T-helper 2 cell treated with Interferon-gamma antibody and Interleukin-4, amounts not matched to agents 5 μg/mL and 100 μg/mL, for 36 hours (primary cell): ENCODE results near the gene GNG11.

Experiments
- DNase-seq: peaks from one replicate; pipeline ENCODE4 v3.0.0; 2021; ENCODE audit warnings: low spot score
- H3K27ac Mint-ChIP-seq: one replicate; pipeline ENCODE4 v1.8.0; 2021; ENCODE audit warnings: mild to moderate bottlenecking, mixed read lengths
- H3K27me3 Mint-ChIP-seq: one replicate; pipeline ENCODE4 v1.8.0; 2021; ENCODE audit warnings: low read depth, mixed read lengths
- H3K36me3 Mint-ChIP-seq: one replicate; pipeline ENCODE4 v1.8.0; 2021; ENCODE audit warnings: low read depth, mixed read lengths
- H3K4me1 Mint-ChIP-seq: one replicate; pipeline ENCODE4 v1.8.0; 2021; ENCODE audit warnings: low read depth, mixed read lengths
- H3K4me3 Mint-ChIP-seq: one replicate; pipeline ENCODE4 v1.8.0; 2022; ENCODE audit warnings: mild to moderate bottlenecking, moderate library complexity, mixed read lengths
- H3K9me3 Mint-ChIP-seq: one replicate; pipeline ENCODE4 v1.8.0; 2021; ENCODE audit warnings: mixed read lengths

Gene GNG11

GRCh38 chr7:93921186-93921585 is 349 bp upstream of the GNG11 start:
- DNase-seq: no peak
- Mint-ChIP-seq H3K27ac (no peak overlapping the region), H3K4me1 (no peaks in the 10 kb centered on the region), H3K27me3 (peaks cover 42% of the 10 kb centered on the region), H3K9me3 (no peaks in the 10 kb centered on the region), H3K4me3 (peak overlapping the region; percentile 64), H3K36me3 (no peaks in the 10 kb centered on the region)

GRCh38 chr7:93923296-93923695 is 1.8 kb downstream of the GNG11 start:
- DNase-seq: no peak
- peaks cover 37% of the 10 kb centered on the region for H3K27me3 Mint-ChIP-seq
- H3K36me3 Mint-ChIP-seq: no peaks in the 10 kb centered on the region
- H3K4me3 Mint-ChIP-seq: no peak overlapping the region
- no peak overlapping the region for H3K27ac Mint-ChIP-seq
- H3K9me3 Mint-ChIP-seq: no peaks in the 10 kb centered on the region
- no peaks in the 10 kb centered on the region for H3K4me1 Mint-ChIP-seq

- no peak for DNase-seq
- peaks cover 37% of the 10 kb centered on the region for H3K27me3 Mint-ChIP-seq
- no peaks in the 10 kb centered on the region for H3K9me3 Mint-ChIP-seq
- no peaks in the 10 kb centered on the region for H3K4me1 Mint-ChIP-seq
- H3K4me3 Mint-ChIP-seq: no peak overlapping the region
- H3K36me3 Mint-ChIP-seq: no peaks in the 10 kb centered on the region
- no peak overlapping the region for H3K27ac Mint-ChIP-seq
Observed at GRCh38 chr7:93923942-93924341, 2.4 kb downstream of the GNG11 start.

- Mint-ChIP-seq H3K9me3 (no peaks in the 10 kb centered on the region), H3K4me3 (no peak overlapping the region), H3K4me1 (no peaks in the 10 kb centered on the region), H3K27me3 (peaks cover 27% of the 10 kb centered on the region), H3K36me3 (no peaks in the 10 kb centered on the region), H3K27ac (no peak overlapping the region)
- no peak for DNase-seq
Observed at GRCh38 chr7:93926800-93927199, 5.3 kb downstream of the GNG11 start.

GRCh38 chr7:93927585-93927984 is 6.0 kb downstream of the GNG11 start:
- DNase-seq: no peak
- H3K27ac Mint-ChIP-seq: no peak overlapping the region

GRCh38 chr7:93931655-93932054 is 10.1 kb downstream of the GNG11 start:
- DNase-seq: no peak
- Mint-ChIP-seq H3K27me3 (peaks cover 5% of the 10 kb centered on the region), H3K4me3 (no peak overlapping the region), H3K9me3 (no peaks in the 10 kb centered on the region), H3K27ac (no peak overlapping the region), H3K36me3 (no peaks in the 10 kb centered on the region), H3K4me1 (no peaks in the 10 kb centered on the region)

More at GRCh38 chr7:93927585-93927984, 6.0 kb downstream of the GNG11 start:
- Mint-ChIP-seq H3K9me3 (no peaks in the 10 kb centered on the region), H3K27me3 (peaks cover 22% of the 10 kb centered on the region), H3K4me3 (no peak overlapping the region), H3K4me1 (no peaks in the 10 kb centered on the region), H3K36me3 (no peaks in the 10 kb centered on the region)

- Mint-ChIP-seq H3K4me1 (no peaks in the 10 kb centered on the region), H3K9me3 (no peaks in the 10 kb centered on the region), H3K27ac (no peak overlapping the region), H3K4me3 (no peak overlapping the region), H3K36me3 (no peaks in the 10 kb centered on the region), H3K27me3 (peaks cover 8% of the 10 kb centered on the region)
- DNase-seq: no peak
Observed at GRCh38 chr7:93933156-93933555, 11.6 kb downstream of the GNG11 start.

GRCh38 chr7:93935102-93935501 is 13.6 kb downstream of the GNG11 start:
- Mint-ChIP-seq H3K4me1 (no peaks in the 10 kb centered on the region), H3K36me3 (no peaks in the 10 kb centered on the region), H3K27ac (no peak overlapping the region), H3K27me3 (peaks cover 12% of the 10 kb centered on the region), H3K4me3 (no peak overlapping the region), H3K9me3 (no peaks in the 10 kb centered on the region)
- no peak for DNase-seq

- H3K9me3 Mint-ChIP-seq: no peaks in the 10 kb centered on the region
- DNase-seq: no peak
- no peak overlapping the region for H3K27ac Mint-ChIP-seq
- no peaks in the 10 kb centered on the region for H3K36me3 Mint-ChIP-seq
- no peaks in the 10 kb centered on the region for H3K4me1 Mint-ChIP-seq
- peaks cover 7% of the 10 kb centered on the region for H3K27me3 Mint-ChIP-seq
- no peak overlapping the region for H3K4me3 Mint-ChIP-seq
Observed at GRCh38 chr7:93937818-93938217, 16.3 kb downstream of the GNG11 start.

- H3K36me3 Mint-ChIP-seq: no peaks in the 10 kb centered on the region
- no peak overlapping the region for H3K4me3 Mint-ChIP-seq
- H3K27me3 Mint-ChIP-seq: peaks cover 7% of the 10 kb centered on the region
- no peak for DNase-seq
- H3K27ac Mint-ChIP-seq: no peak overlapping the region
- H3K4me1 Mint-ChIP-seq: no peaks in the 10 kb centered on the region
- no peaks in the 10 kb centered on the region for H3K9me3 Mint-ChIP-seq
Observed at GRCh38 chr7:93938293-93938692, 16.8 kb downstream of the GNG11 start.

- Mint-ChIP-seq H3K27ac (no peak overlapping the region), H3K27me3 (peaks cover 7% of the 10 kb centered on the region), H3K4me1 (no peaks in the 10 kb centered on the region), H3K9me3 (no peaks in the 10 kb centered on the region), H3K36me3 (no peaks in the 10 kb centered on the region), H3K4me3 (no peak overlapping the region)
- DNase-seq: no peak
Observed at GRCh38 chr7:93941945-93942344, 20.4 kb downstream of the GNG11 start.

GRCh38 chr7:93943816-93944540 is 22.4 kb downstream of the GNG11 start:
- no peak for DNase-seq
- no peak overlapping the region for H3K4me3 Mint-ChIP-seq
- H3K4me1 Mint-ChIP-seq: no peaks in the 10 kb centered on the region
- no peaks in the 10 kb centered on the region for H3K9me3 Mint-ChIP-seq
- H3K27ac Mint-ChIP-seq: no peak overlapping the region
- no peaks in the 10 kb centered on the region for H3K36me3 Mint-ChIP-seq
- no peaks in the 10 kb centered on the region for H3K27me3 Mint-ChIP-seq

- Mint-ChIP-seq H3K27ac (no peak overlapping the region), H3K27me3 (no peaks in the 10 kb centered on the region), H3K36me3 (no peaks in the 10 kb centered on the region), H3K9me3 (no peaks in the 10 kb centered on the region), H3K4me3 (no peak overlapping the region), H3K4me1 (no peaks in the 10 kb centered on the region)
- no peak for DNase-seq
Observed at GRCh38 chr7:93944673-93945072, 23.1 kb downstream of the GNG11 start.

GRCh38 chr7:93945083-93945482 is 23.5 kb downstream of the GNG11 start:
- no peaks in the 10 kb centered on the region for H3K27me3 Mint-ChIP-seq
- no peak for DNase-seq
- H3K9me3 Mint-ChIP-seq: no peaks in the 10 kb centered on the region
- H3K4me1 Mint-ChIP-seq: no peaks in the 10 kb centered on the region
- H3K27ac Mint-ChIP-seq: no peak overlapping the region
- H3K4me3 Mint-ChIP-seq: no peak overlapping the region
- no peaks in the 10 kb centered on the region for H3K36me3 Mint-ChIP-seq
